Retinal pigment epithelial cell (primary cell): ENCODE data around the gene CEP131.
A peak's percentile ranks its signal among the peaks of the same experiment; 100 is the strongest.

Experiments used
- DNase-seq: peaks from one replicate; pipeline ENCODE4 v3.0.0-alpha.2; 2010; ENCODE audit warnings: low read depth
- H3K4me3 ChIP-seq: 2 replicates; pipeline ENCODE4 v1.5.1; 2011; ENCODE audit warnings: mild to moderate bottlenecking, low read length, control low read depth, moderate library complexity
- TF ChIP-seq, protein P1 (sequence below): conservative IDR thresholded peaks from 2 replicates; pipeline ENCODE4 v1.5.1; 2011; ENCODE audit warnings: low read depth, low read length, control low read depth, inconsistent platforms

Gene CEP131

DNA sequence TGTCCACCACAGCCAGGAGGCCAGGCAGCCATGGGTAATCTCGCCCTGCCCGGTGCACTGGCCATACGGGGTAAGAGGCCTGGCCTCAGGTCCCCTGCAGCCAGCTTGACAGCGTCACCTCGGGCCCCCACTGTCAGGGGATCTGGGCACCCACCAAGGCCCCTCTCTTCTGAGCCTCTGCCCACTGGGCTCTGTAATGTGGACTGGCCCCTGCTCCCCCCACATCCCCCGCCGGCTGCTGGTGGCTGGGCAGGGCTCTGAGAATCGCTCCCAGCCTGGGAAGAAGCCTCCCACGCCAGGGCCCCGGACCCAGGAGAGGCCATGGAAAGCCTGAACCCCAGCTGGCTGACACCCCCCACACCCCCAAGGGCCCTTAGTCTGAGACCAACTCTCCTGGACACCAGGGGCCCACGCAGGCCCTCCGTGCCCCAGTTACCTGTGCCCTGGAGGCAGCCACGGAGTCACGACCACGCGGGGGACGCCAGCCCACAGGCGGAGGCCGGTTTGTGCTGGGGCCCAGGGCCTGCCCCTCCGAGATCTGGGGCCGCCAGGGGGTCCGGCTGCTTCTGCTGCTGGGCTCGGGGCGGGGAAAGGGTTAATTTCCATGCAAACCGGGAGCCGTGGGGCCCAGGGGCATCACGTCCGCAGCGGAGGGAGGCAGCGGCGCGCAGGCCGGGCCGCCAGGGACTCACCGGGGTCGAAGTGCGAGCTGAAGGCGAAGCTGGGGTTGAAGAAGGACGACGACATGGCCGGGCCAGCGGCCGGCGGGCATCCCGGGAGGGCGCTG is 57.3 kb downstream of the CEP131 start, which contains the start of gene PVALEF:
Gene PVALEF (plus strand): TSS at position 262 of the 787 bp plus-strand sequence. CDS start 15,720 bp downstream, outside the sequence.
- TF ChIP-seq, protein P1, sequence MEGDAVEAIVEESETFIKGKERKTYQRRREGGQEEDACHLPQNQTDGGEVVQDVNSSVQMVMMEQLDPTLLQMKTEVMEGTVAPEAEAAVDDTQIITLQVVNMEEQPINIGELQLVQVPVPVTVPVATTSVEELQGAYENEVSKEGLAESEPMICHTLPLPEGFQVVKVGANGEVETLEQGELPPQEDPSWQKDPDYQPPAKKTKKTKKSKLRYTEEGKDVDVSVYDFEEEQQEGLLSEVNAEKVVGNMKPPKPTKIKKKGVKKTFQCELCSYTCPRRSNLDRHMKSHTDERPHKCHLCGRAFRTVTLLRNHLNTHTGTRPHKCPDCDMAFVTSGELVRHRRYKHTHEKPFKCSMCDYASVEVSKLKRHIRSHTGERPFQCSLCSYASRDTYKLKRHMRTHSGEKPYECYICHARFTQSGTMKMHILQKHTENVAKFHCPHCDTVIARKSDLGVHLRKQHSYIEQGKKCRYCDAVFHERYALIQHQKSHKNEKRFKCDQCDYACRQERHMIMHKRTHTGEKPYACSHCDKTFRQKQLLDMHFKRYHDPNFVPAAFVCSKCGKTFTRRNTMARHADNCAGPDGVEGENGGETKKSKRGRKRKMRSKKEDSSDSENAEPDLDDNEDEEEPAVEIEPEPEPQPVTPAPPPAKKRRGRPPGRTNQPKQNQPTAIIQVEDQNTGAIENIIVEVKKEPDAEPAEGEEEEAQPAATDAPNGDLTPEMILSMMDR, result no peak
- peak within 1 kb of the TSS; percentile 41 for H3K4me3 ChIP-seq
- no peak for DNase-seq

DNA sequence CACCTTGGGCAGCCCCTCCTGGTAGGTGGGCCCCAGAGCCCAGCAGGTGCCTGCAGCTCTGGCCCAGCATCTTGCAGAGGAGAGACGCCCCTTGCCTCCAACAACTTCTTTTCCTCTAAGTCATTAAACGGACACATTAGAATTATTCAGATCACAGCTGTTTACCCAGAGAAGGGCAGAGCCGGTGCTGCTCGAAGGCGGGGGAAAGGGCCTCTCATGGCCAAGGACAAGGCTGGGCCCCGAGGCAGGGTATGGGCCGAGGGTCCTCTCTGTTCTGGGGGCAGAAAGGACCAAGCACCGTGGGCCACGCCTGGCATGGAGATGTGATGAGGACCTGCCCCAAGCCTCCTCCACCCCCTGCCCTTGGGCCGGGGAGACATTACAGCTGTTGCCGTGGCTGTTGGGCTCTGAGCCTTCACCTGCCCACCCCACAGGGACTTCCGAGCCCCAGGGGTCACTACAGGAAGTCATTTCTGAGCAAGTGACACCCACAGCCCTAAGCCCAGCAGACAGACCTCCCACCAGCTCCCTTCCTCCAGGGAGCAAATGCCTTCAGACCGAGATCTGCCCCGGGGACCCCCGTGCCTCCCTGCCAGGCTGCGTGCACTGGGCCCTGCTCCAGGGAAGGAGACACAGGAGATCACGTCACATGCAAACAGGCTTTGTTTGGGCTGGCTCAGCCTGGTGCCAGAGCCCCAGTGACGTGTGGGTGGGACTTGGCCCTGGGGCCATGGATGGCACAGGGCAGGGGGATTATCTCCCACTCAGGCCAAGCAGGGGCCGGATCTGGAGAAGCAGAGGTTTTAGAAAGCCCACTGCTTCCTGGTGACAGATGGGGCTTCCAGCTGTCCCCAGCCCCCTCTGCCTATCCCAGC is 58.2 kb downstream of the CEP131 start:
- no peak overlapping the region for H3K4me3 ChIP-seq
- TF ChIP-seq, protein P1, result no peak
- DNase-seq, result peak; percentile 33

DNA sequence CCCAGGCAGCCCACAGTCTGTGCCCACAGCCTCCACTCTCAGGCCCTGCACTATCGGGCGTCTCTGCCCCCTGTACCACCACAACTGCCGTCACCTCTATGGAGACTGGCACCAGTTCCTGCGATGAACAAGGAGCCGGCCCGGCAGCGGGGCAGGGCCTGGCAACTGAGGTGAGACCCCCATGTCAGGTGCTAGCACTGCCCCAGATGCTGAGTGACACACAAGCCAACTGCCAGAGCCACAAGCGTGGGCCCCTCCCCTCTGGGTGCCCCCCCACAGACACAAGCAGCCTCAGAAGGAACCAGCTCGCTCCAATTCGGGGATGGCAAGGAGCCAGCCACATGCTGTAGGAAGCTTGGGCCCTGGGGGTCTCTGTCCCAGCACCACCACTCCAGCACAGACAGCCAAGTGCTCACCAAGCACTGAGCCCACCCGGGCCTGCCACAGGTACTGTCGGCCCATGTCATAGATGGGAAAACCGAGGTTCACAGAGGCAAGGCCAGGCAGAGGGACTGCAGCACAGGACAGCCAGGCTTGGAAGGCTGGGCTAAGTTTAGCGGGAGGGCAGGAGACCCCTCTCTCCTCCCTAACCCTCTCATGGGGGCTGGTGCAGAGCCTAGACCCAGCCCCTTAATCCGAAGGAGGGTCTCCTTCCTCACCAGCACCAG is 58.9 kb downstream of the CEP131 start:
- DNase-seq, result no peak
- H3K4me3 ChIP-seq, result no peak overlapping the region
- TF ChIP-seq, protein P1, result no peak

DNA sequence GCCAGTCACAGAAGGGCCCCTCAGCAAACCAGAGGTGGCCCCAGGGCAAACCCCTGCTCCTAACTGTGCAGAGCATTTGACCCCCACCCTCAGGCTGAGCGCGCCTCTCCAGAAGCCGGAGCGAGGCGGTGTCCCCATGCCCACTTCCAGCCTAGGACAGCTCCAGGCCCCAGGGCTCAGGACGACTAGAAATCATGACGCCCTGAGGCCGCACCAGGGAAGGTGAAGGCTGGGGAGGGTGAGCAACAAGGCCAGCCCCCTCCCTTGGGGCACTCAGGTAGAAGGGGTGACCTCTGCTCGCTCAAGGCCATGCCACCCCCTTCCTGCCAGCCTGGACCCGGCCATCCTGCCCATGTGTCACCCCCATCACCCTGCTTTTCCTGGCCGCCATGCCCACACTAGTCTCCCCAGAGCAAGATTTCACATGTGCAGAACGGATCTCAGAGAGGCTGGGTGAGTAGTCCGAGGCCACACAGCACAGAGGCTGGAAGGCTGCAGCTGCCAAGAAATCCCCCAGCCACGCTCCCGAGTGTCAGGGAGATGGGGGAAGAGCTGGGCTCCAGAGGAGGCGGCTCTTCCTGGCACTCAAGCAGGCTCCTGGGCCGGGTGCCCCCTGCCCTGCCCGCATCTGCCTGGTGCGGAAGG is 59.6 kb downstream of the CEP131 start:
- no peak for DNase-seq
- TF ChIP-seq, protein P1, result no peak
- H3K4me3 ChIP-seq, result no peak overlapping the region

DNA sequence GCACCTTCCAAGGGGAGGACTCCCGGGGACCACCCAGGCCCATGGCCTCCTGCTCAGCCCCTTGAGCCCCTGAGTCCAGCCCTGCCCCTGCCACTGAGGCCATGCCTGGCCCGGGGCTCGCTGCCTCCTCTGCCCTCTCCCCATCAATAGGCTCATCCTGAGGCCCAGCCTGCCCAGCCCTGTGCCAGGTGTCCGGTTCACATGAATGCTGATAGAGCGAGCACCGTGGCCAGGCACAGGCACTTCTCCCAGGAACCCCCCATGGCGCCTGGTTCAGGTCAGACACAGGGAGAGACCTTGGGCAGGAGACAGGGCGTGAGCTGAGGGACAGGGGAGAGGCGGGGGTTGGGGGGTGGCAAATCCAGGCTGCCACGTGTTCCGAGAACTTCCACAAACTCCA is 60.3 kb downstream of the CEP131 start:
- H3K4me3 ChIP-seq, result no peak overlapping the region
- DNase-seq, result no peak
- TF ChIP-seq, protein P1, result no peak

DNA sequence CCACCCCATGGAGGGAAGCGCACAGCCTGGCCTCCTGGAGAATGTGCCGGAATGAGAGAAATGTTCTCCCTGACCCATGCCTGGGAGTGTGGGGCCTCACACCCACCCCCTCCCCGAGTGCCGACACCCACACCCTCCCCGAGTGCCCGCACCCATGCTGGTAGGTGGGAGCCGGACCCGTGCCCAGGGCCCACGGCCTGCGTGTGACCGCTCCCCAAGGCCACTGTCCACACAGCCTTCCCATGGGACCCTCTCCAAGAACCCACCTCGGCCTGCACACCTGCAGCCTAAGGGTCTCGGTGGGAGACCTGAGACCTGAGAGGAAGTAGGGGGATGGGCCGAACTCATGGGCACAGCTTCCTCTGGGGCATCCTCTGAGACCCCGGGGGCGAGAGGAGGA is 60.8 kb downstream of the CEP131 start:
- H3K4me3 ChIP-seq, result no peak overlapping the region
- TF ChIP-seq, protein P1, result no peak
- no peak for DNase-seq
